ENCODE data around the gene ST3GAL6.
"Not testable (repeated sequence)": the region's sequence is repeated elsewhere in the genome, so short reads cannot be mapped to it uniquely, and the experiment has no call there.

The ST3GAL6 gene

DNA sequence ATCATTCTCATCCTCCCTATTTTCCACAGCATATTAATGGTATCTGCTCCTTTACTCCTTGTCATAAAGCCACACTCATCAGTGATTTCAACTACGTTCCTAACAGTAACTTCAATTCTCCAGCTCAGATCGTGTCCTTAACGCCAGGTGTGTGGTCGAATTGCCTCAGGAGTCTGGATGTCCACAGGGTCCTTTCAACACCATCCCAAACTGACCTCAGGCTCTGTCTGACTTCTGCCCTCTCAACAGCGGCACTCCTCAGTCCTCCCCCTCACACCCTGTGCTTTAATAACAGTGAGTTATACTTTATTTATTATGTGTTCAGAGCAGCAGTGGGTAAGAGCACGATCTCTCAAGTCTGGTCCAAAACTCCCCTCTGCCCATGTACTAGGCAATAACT lies 42.4 kb downstream of the ST3GAL6 start:
- DNase-seq (ENCODE audit: low spot score) = no peak

GRCh38 chr3:98806521-98806920 lies 43.4 kb downstream of the ST3GAL6 start:
- peak; percentile 76 for DNase-seq (ENCODE audit: low spot score)

GRCh38 chr3:98807011-98807410 lies 43.9 kb downstream of the ST3GAL6 start:
- no peak for DNase-seq (ENCODE audit: low spot score)

- no peak for DNase-seq (ENCODE audit: low spot score)
These were observed 44.4 kb downstream of the ST3GAL6 start for GRCh38 chr3:98807561-98807960.

DNA sequence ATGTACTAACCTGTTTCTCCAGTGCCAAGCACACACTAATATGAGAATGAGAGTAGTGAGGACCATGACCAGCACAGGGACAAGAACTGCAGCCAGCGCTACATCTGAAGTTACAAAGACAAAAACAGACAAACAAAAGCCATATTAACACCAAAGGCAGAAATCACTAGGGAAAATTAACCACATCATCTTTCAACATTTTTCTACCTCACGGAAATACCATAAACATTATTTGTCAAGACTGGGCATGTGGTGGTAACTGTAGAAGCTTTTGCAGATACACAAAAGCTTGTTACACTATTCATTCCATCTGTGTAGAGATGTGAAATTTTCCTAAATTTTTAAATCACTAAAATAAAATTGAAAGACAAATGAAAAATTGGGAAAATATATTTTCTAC lies 44.9 kb downstream of the ST3GAL6 start:
- no peak for DNase-seq (ENCODE audit: low spot score)

DNA sequence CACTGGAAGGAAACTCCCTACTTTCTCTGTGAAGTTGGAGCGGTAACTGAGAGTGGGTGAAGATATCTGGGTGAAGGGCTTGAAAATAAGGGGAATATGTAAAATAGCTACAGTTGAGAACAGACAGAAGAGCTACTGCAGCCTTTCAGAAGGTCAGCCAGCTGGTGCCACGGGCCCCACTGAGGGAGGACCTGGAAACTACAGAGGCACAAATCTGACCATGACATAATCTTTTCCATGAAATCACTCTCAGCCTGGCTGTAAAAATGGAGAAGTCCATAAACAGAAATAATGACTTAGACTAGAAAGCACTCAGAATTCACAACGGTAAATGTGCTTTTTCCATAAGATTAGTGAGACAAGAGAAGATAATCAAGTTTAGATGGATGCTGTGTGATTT lies 46.4 kb downstream of the ST3GAL6 start:
- DNase-seq (ENCODE audit: low spot score) = no peak

DNA sequence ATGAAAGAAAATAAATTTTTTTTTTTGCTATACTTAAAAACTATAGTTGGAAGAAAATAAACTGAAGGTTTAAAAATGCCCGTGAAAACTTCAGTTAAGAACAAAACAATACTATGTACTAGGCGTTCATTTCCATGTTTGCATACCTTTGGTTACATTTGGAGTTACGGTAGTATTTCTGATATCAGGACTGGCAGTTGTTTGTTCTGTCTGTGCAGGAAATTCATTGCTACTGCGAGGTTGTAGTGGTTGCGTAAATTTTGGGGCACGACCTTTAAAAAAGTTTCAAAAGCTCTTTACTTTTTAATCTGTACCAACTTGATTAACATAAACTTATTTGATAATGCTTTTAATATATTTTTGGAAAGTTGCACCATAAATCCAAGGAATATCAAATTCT lies 47.9 kb downstream of the ST3GAL6 start:
- DNase-seq (ENCODE audit: low spot score) = no peak

GRCh38 chr3:98812851-98813374 lies 49.8 kb downstream of the ST3GAL6 start:
- DNase-seq (ENCODE audit: low spot score) = no peak

DNA sequence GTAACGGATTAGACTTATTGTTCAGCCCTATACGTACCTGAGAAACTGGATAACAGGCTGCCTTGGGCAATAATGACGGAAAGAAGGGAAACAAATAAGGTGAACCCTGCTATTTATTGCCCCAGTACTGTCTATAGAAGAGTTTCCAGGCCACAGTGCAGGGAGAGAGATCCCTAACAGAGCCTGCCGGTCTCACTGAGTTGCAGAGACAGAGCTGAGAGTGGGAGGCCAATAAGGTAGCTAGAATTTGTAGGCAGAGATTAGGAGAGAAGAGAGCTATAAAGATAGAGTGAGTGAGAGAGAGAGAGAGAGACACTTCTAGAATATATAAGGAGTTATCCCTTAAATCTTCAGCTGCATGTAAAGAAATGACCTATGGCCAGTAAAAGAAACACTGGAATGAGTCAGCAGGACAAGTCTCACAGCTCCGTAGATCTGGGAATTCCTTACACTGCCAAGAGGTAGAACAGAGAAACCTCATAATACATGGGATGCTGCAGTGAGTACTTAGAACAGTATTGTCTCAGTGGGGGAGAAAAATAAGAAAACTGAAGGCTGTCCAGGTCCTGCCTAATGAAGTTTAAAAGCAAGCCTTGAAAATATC lies 51.8 kb downstream of the ST3GAL6 start:
- DNase-seq (ENCODE audit: low spot score) = no peak

- peak; percentile 58 for DNase-seq (ENCODE audit: low spot score)
These were observed 54.5 kb downstream of the ST3GAL6 start for GRCh38 chr3:98817547-98818041.

- DNase-seq (ENCODE audit: low spot score) = no peak
These were observed 57.9 kb downstream of the ST3GAL6 start for GRCh38 chr3:98821063-98821462.

GRCh38 chr3:98823791-98824190 lies 60.7 kb downstream of the ST3GAL6 start:
- DNase-seq (ENCODE audit: low spot score) = no peak

DNA sequence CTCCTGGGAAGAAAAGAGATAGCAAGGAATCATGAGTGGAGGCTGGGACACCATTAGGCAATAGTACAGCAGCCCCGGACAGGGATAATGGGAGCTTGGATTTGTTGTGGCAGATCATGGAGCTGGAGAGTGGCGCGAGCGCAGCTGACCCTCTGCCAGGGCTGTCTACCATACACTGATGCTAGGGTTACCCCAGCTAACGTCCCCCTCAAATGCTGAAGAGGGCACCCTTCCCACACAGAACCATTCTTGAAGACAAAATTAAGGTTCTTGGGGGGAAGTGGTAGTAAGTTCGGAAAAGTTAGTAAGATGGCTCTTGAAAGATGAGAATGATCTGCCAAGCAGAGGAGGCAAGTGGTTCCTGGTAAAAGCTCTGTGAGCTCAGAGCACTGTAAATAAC lies 61.1 kb downstream of the ST3GAL6 start:
- DNase-seq (ENCODE audit: low spot score) = no peak

- DNase-seq (ENCODE audit: low spot score) = no peak
These were observed 63.0 kb downstream of the ST3GAL6 start for GRCh38 chr3:98826126-98826525.

DNA sequence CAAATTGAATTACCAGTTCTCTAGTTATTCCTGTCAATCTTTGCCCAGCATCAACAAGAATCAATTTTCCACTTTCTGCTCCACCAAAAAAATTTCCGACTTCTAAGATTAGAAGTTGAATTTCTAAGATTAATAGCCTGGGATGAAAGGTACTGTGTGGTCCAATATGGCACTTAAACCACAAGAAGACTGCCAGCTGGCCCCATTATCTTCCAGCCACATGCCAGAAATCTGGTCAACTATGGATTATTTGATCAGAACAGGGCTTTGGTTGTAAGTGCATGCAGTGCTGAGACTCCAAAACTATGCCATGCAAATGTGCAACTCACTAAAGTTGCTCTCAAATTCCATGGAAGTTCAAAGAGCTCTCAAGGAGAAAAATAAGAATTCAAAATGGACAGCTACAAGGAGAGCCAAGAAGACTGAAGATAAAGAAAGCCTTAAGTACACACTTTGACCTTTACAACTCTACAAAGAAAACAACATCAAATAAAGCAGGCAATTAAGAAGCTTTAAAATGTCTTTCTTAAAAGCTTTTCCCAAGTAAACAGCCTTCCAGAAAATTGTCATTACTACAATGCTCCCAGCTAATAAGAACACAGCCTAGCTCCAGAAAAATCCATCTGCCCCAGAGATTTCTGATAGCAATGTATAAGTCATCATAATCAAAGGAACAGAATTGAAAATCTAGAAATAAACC lies 64.2 kb downstream of the ST3GAL6 start:
- no peak for DNase-seq (ENCODE audit: low spot score)

GRCh38 chr3:98829246-98829832 lies 66.2 kb downstream of the ST3GAL6 start:
- peak; percentile 60 for DNase-seq (ENCODE audit: low spot score)

DNA sequence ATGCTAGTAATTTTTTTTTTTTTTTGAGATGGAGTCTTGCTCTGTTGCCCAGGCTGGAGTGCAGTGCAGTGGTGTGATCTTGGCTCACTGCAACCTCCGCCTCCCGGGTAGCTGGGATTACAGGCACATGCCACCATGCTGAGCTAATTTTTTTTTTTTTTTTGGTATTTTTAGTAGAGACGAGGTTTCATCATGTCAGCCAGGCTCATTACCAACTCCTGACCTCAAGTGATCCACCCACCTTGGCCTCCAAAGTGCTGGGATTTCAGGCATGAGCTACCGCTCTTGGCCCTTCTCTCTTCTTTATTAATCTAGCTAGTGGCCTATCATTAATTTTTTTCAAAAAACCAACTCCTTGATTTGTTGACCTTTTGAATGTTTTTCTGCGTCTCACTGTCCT lies 67.9 kb downstream of the ST3GAL6 start:
- not testable (repeated sequence) for DNase-seq (ENCODE audit: low spot score)

DNA sequence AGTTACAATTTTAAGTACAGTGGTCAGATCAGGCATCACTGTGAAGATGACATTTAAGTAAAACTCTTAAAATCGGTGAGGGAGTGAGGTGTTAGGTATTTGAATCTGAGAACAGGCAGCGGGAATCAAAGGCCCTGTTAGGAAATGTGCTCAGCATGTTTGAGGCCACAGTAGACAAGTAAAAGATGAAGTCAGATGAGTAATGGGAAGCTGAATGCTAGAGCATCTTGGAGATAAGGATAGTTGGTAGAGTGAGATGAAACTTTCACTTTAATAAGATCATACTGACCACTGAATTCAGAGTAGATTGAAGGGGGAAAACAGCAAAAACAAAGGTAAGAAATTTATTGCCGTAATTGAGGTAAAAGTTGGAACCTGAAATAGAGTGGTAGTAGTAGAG lies 76.7 kb downstream of the ST3GAL6 start:
- no peak for DNase-seq (ENCODE audit: low spot score)

GRCh38 chr3:98843266-98843959 lies 80.3 kb downstream of the ST3GAL6 start:
- DNase-seq (ENCODE audit: low spot score) = no peak

Data from kidney tubule cell (primary cell).